Mesenchymal stem cell (in vitro differentiated cells and primary cell): Measurements from ENCODE around the gene NINL.
"Not testable (repeated sequence)": the region's sequence is repeated elsewhere in the genome, so short reads cannot be mapped to it uniquely, and the experiment has no call there.

Experiments used
- DNase-seq: peaks from one replicate; pipeline ENCODE4 v3.0.0-alpha.2; 2013
- H2AFZ ChIP-seq: one replicate; pipeline ENCODE4 v1.6.1; 2013; ENCODE audit warnings: low read depth, mild to moderate bottlenecking, control low read depth, inconsistent platforms, low read length, moderate library complexity
- H2AK5ac ChIP-seq: 2 replicates; pipeline ENCODE4 v1.6.1; 2013; ENCODE audit warnings: low read length, moderate library complexity, mild to moderate bottlenecking, inconsistent platforms; ENCODE audit not compliant: severe bottlenecking
- H2BK120ac ChIP-seq: one replicate; pipeline ENCODE4 v1.6.1; 2013; ENCODE audit warnings: low read depth, mild to moderate bottlenecking, inconsistent platforms, low read length, moderate library complexity
- H2BK12ac ChIP-seq, 2 experiments: one replicate each; pipeline ENCODE4 v1.6.1; 2013; ENCODE audit warnings: inconsistent platforms in 2 of 2, low read length in 2 of 2, mild to moderate bottlenecking in 2 of 2, moderate library complexity in 2 of 2, control low read depth in 1 of 2
- H2BK15ac ChIP-seq: one replicate; pipeline ENCODE4 v1.6.1; 2013; ENCODE audit warnings: mild to moderate bottlenecking, low read depth, inconsistent platforms; ENCODE audit not compliant: poor library complexity, severe bottlenecking
- H2BK5ac ChIP-seq: 2 replicates; pipeline ENCODE4 v1.6.1; 2013; ENCODE audit warnings: low read depth, mild to moderate bottlenecking, low read length, control low read depth, inconsistent platforms; ENCODE audit not compliant: poor library complexity, severe bottlenecking
- H3K14ac ChIP-seq, 2 experiments: one replicate each; pipeline ENCODE4 v1.6.1; 2013; ENCODE audit warnings: inconsistent platforms in 2 of 2, low read length in 2 of 2, control low read depth in 1 of 2, mild to moderate bottlenecking in 1 of 2, moderate library complexity in 1 of 2
- H3K18ac ChIP-seq, 2 experiments: one replicate each; pipeline ENCODE4 v1.6.1; 2013; ENCODE audit warnings: inconsistent platforms in 2 of 2, low read length in 2 of 2, control low read depth in 1 of 2, low read depth in 1 of 2, mild to moderate bottlenecking in 1 of 2
- H3K23ac ChIP-seq, 2 experiments: one replicate each; pipeline ENCODE4 v1.6.1; 2013; ENCODE audit warnings: inconsistent platforms in 2 of 2, low read length in 2 of 2, mild to moderate bottlenecking in 2 of 2, moderate library complexity in 2 of 2, control low read depth in 1 of 2
- H3K27ac ChIP-seq: 2 replicates; pipeline ENCODE4 v1.5.1; 2013; ENCODE audit warnings: mild to moderate bottlenecking, moderate library complexity, low read length, control low read depth, inconsistent platforms; ENCODE audit not compliant: poor library complexity, severe bottlenecking
- H3K27me3 ChIP-seq, 2 experiments: 2 replicates each; pipeline versions ENCODE4 v1.6.1 to v1.7.0; 2013; ENCODE audit warnings: low read length in 2 of 2, mild to moderate bottlenecking in 2 of 2, moderate library complexity in 2 of 2, control low read depth in 1 of 2, inconsistent platforms in 1 of 2; ENCODE audit not compliant: control insufficient read depth in 1 of 2, insufficient read depth in 1 of 2
- H3K36me3 ChIP-seq, 2 experiments: 2 replicates each; pipeline versions ENCODE4 v1.6.1 to v1.7.0; 2013; ENCODE audit warnings: low read length in 2 of 2, control low read depth in 1 of 2, inconsistent platforms in 1 of 2, low read depth in 1 of 2, mild to moderate bottlenecking in 1 of 2; ENCODE audit not compliant: insufficient read depth in 2 of 2, control insufficient read depth in 1 of 2
- H3K4ac ChIP-seq, 2 experiments: one replicate each; pipeline ENCODE4 v1.6.1; 2013; ENCODE audit warnings: inconsistent platforms in 2 of 2, low read length in 2 of 2, mild to moderate bottlenecking in 2 of 2, moderate library complexity in 2 of 2, control low read depth in 1 of 2, low read depth in 1 of 2
- H3K4me1 ChIP-seq: 2 replicates; pipeline ENCODE4 v1.6.1; 2013; ENCODE audit warnings: low read depth, low read length, control low read depth; ENCODE audit not compliant: control insufficient read depth, insufficient read depth
- H3K4me2 ChIP-seq: 2 replicates; pipeline ENCODE4 v1.6.1; 2013; ENCODE audit warnings: low read length, mild to moderate bottlenecking, inconsistent platforms; ENCODE audit not compliant: poor library complexity, severe bottlenecking
- H3K4me3 ChIP-seq, 2 experiments: 2 replicates each; pipeline versions ENCODE4 v1.5.1 to v1.7.0; 2013; ENCODE audit warnings: low read length in 2 of 2, mild to moderate bottlenecking in 2 of 2, control low read depth in 1 of 2, low read depth in 1 of 2; ENCODE audit not compliant: insufficient read depth in 1 of 2
- H3K79me1 ChIP-seq: replicated peaks from 2 replicates; pipeline ENCODE4 v1.6.1; 2013; ENCODE audit warnings: mild to moderate bottlenecking, control low read depth, low read length, inconsistent platforms; ENCODE audit not compliant: poor library complexity, severe bottlenecking
- H3K9ac ChIP-seq: 2 replicates; pipeline ENCODE4 v1.7.0; 2013; ENCODE audit warnings: mild to moderate bottlenecking, low read length, moderate library complexity
- H3K9me3 ChIP-seq: 2 replicates; pipeline ENCODE4 v1.7.0; 2013; ENCODE audit warnings: mild to moderate bottlenecking, low read length; ENCODE audit not compliant: control insufficient read depth
- H4K8ac ChIP-seq: one replicate; pipeline ENCODE4 v1.6.1; 2013; ENCODE audit warnings: inconsistent platforms, mild to moderate bottlenecking, low read length, moderate library complexity
- H4K91ac ChIP-seq: one replicate; pipeline ENCODE4 v1.6.1; 2013; ENCODE audit warnings: mild to moderate bottlenecking, low read length, inconsistent platforms
- WGBS: methylation state at CpG from one replicate; pipeline ENCODE4 v1.1.7; 2013; ENCODE audit warnings: mixed read lengths; 5-methylcytosine and 5-hydroxymethylcytosine counted together

The NINL gene

GRCh38 chr20:25565578-25566157, 19.7 kb downstream of the NINL start:
- H3K36me3 ChIP-seq, result peaks cover 0 to 6% of the 10 kb centered on the region in 2 experiments
- H4K8ac ChIP-seq, result no peak overlapping the region
- no peak overlapping the region for H2BK120ac ChIP-seq
- H2BK15ac ChIP-seq, result no peak overlapping the region
- 82% methylated on average over 6 of the region's 6 CpGs for WGBS
- H3K23ac ChIP-seq, result no peak overlapping the region
- H3K4me1 ChIP-seq, result peaks cover 4% of the 10 kb centered on the region
- H3K9me3 ChIP-seq, result no peaks in the 10 kb centered on the region
- no peak overlapping the region for H3K4ac ChIP-seq
- no peak overlapping the region for H2AFZ ChIP-seq
- no peak overlapping the region for H2AK5ac ChIP-seq
- H3K4me2 ChIP-seq, result no peak overlapping the region
- no peak overlapping the region for H2BK5ac ChIP-seq
- no peak overlapping the region for H3K14ac ChIP-seq
- H2BK12ac ChIP-seq, result no peak overlapping the region
- DNase-seq, result no peak
- H3K4me3 ChIP-seq, result no peak overlapping the region
- H3K9ac ChIP-seq, result no peak overlapping the region
- H3K79me1 ChIP-seq, result peaks cover 29% of the 10 kb centered on the region
- H4K91ac ChIP-seq, result no peak overlapping the region
- H3K27me3 ChIP-seq, result no peaks in the 10 kb centered on the region
- H3K18ac ChIP-seq, result no peak overlapping the region
- no peak overlapping the region for H3K27ac ChIP-seq

GRCh38 chr20:25563876-25564275, 21.5 kb downstream of the NINL start:
- no peak overlapping the region for H2BK15ac ChIP-seq
- H2BK5ac ChIP-seq, result no peak overlapping the region
- no peak overlapping the region for H2BK120ac ChIP-seq
- H3K9ac ChIP-seq, result no peak overlapping the region
- H3K23ac ChIP-seq, result no peak overlapping the region
- no peak overlapping the region for H2AK5ac ChIP-seq
- no peaks in the 10 kb centered on the region for H3K9me3 ChIP-seq
- H3K36me3 ChIP-seq, result peaks cover 0 to 6% of the 10 kb centered on the region in 2 experiments
- no peak overlapping the region for H3K27ac ChIP-seq
- H3K4me1 ChIP-seq, result no peaks in the 10 kb centered on the region
- no peaks in the 10 kb centered on the region for H3K27me3 ChIP-seq
- H4K91ac ChIP-seq, result no peak overlapping the region
- WGBS, result 99% methylated on average over 4 of the region's 6 CpGs
- no peak overlapping the region for H3K18ac ChIP-seq
- no peak overlapping the region for H3K4me3 ChIP-seq
- DNase-seq, result no peak
- no peak overlapping the region for H3K4ac ChIP-seq
- H3K14ac ChIP-seq, result no peak overlapping the region
- no peak overlapping the region for H2BK12ac ChIP-seq
- H3K4me2 ChIP-seq, result no peak overlapping the region
- H2AFZ ChIP-seq, result no peak overlapping the region
- H3K79me1 ChIP-seq, result peaks cover 31% of the 10 kb centered on the region
- H4K8ac ChIP-seq, result no peak overlapping the region

GRCh38 chr20:25563362-25563761, 22.0 kb downstream of the NINL start:
- Histone ChIP-seq H2BK12ac (no peak overlapping the region), H4K8ac (no peak overlapping the region), H2BK120ac (no peak overlapping the region), H3K14ac (no peak overlapping the region), H3K4me1 (no peaks in the 10 kb centered on the region), H2AFZ (no peak overlapping the region), H3K27me3 (no peaks in the 10 kb centered on the region), H4K91ac (no peak overlapping the region), H3K27ac (no peak overlapping the region), H2BK15ac (no peak overlapping the region), H3K23ac (no peak overlapping the region), H3K4ac (no peak overlapping the region), H3K4me2 (no peak overlapping the region), H3K18ac (no peak overlapping the region), H3K9ac (no peak overlapping the region), H3K4me3 (no peak overlapping the region), H2AK5ac (no peak overlapping the region), H3K79me1 (peaks cover 26% of the 10 kb centered on the region), H3K9me3 (no peaks in the 10 kb centered on the region), H3K36me3 (peaks cover 0 to 6% of the 10 kb centered on the region in 2 experiments), H2BK5ac (no peak overlapping the region)
- DNase-seq, result no peak

GRCh38 chr20:25561771-25562170, 23.6 kb downstream of the NINL start:
- not testable (repeated sequence) for DNase-seq, H3K4me3 ChIP-seq, H3K36me3 ChIP-seq, H3K27ac ChIP-seq, H4K8ac ChIP-seq, H3K4me2 ChIP-seq, H4K91ac ChIP-seq, H2BK12ac ChIP-seq, H3K14ac ChIP-seq, H3K23ac ChIP-seq, H2AK5ac ChIP-seq, H2AFZ ChIP-seq, H3K18ac ChIP-seq, H3K9me3 ChIP-seq, H3K4me1 ChIP-seq, H3K9ac ChIP-seq, H2BK5ac ChIP-seq, H3K4ac ChIP-seq, H3K27me3 ChIP-seq, H2BK120ac ChIP-seq, H2BK15ac ChIP-seq
- no CpG with 5 or more reads among the region's 31 CpGs for WGBS
- H3K79me1 ChIP-seq, result peaks cover 29% of the 10 kb centered on the region
